ENCODE results near the gene HTRA3.

The HTRA3 gene

GRCh38 chr4:8270418-8270771 is 841 bp downstream of the HTRA3 start:
- DNase-seq: no peak

- DNase-seq: no peak
Observed at GRCh38 chr4:8270912-8271815, 1.6 kb downstream of the HTRA3 start.

DNA sequence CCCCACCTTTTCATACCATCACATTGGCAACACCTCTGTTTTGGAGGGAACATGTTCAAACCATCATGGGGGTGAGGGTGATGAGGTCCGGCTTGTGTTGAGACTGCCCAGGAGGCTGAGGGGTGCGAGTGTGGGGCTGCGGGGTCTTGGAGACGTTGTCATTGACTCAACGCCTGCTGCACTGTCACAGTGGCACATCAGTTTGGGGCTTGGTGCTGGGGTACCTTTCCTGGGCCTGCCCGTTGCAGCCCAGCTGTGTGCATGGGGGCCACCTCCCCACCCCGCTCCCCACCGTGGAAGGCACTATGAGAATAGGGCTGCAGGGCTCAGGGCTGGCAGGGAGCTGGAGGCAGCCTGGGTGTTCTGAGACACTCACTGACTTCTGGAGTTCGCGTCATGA is 2.3 kb downstream of the HTRA3 start:
- DNase-seq: no peak

GRCh38 chr4:8272472-8273428 is 3.2 kb downstream of the HTRA3 start:
- DNase-seq: no peak

GRCh38 chr4:8273450-8273849 is 3.9 kb downstream of the HTRA3 start:
- DNase-seq: no peak

DNA sequence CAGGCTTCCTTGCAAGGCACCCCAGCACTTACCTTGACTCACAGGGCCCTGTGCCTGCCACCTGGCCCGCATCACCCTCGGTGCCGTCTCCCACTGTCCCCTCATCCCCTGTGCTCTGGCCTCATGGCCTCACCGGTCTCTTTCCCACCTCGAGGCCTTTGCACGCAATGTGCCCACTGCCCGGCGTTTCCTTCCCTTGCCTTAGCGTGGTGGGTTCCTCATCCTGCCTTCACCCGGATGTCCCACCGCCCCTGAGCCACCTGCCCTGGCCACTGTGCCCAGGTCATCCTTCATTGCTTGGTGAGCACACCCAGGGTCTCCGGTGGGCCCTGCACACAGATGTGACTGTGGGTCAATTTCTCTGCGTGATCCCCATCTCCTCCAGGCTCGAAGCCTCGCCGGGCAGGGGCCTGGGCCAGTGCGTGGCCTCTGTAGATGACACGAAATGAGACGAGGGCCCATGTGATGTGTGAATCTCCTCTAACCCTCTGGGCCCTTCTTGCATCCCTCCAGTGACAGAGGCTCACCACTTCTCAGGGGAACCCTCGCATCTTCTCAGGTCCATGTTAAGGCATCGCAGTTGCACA is 4.6 kb downstream of the HTRA3 start:
- DNase-seq: no peak

DNA sequence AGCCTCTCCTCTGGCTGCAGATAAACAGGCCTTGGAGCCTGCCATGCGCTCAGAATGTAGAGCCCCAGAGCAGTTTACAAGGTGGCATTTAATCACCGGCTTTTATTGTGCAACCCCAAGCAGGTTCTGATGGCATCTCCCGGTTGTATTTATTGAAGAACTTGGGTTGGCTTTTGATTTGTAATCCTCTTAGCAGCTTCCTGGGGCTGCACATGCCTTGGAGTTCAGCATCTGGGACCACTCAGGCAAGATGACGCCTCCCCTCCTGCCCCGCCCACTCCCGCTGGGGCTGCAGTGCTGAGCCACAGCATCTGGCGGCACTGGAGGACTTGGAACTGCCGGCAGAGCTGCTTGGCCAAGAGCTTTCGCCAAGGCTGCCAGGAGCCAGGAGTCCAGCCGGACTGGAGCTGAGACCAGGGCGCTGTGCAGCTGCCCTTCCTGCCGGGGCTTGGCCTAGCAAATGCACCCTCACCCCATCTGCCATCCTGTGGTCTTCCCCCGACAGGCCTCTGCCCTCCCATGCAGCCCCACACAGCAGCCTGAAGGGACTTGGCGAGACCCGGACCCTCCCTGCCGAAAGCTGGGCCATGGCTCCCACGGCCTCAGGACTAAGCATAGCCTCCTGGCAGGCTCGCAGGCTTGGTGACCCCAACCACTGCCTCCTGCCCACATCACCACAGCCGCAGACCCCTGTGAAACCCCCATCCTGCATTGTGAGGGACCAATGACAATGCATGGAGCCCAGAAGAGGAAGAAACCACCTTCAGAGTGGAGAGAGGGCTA is 5.4 kb downstream of the HTRA3 start:
- DNase-seq: no peak

- DNase-seq: no peak
Observed at GRCh38 chr4:8275548-8275910, 6.0 kb downstream of the HTRA3 start.

DNA sequence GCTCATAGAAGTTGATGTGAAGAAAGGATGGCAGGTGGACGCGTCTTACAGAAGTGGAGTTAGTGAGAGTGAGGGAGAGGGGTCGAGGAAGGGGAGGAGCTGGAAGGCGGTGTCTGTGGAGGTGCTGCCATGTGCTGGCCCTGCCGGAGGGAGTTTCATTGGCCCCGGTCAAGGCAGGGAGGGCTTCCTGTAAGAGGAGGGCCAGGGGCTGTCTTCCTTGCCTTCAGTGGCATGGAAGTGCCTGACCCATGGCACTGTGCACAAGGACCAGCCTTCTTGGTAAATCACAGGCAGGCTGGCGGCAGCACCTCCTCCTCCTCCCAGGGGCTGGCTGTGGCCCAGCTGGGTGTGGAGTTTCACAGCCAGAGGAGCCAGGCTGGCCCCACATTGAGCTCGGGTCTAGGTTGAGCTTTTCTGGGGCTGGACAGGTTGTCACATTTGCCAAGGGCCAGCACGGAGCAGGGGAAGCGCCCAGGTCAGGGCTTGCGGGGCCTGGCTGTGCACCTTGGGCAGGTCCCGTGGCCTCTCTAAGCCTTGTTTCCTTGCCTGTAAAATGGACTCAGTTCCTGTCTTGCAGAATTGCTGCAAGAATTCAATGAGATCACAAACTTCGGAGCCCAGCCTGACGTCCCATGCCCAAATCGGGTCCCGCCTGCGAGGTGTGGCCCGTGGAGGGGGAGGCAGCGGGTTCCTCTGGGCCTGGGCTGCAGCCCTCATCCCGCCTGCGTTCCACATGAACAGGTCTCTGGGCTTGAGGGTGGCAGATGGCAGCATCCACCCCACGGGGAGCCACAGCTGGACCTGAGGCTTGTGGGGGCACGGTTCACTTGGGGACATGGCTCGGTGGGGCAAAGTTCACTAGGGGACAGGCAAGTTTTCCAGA is 7.0 kb downstream of the HTRA3 start:
- no peak for DNase-seq

DNA sequence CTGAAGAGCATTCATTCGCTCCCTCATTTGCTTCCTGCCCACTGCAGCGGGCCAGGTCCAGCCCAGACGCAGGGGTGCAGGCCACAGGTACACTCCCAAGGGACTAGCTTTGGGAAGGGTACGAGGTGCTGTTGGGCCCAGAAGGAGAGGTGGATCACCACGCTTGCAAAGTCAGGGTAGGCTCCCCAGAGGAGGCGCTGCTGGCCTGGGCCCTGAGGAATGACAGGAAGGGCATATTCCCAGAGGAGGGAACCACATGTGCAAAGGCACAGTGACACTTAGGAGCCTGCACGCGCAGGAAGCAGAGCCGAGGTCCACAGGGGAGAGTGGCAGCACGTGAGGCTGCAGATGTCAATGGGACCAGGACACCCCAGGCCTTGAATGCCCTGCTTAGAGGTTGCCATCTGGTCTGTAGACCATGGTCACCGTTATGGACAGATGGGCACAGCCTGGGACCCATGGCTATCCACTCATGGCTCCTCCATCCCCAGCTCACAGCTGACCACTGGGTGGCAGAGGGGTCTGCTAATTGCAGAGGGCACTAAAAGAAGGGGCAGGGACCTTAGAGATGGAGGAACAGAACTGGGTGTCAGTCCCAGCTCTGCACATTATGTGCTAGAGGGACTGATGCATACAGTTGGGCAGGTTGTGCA is 7.9 kb downstream of the HTRA3 start:
- DNase-seq: no peak

DNA sequence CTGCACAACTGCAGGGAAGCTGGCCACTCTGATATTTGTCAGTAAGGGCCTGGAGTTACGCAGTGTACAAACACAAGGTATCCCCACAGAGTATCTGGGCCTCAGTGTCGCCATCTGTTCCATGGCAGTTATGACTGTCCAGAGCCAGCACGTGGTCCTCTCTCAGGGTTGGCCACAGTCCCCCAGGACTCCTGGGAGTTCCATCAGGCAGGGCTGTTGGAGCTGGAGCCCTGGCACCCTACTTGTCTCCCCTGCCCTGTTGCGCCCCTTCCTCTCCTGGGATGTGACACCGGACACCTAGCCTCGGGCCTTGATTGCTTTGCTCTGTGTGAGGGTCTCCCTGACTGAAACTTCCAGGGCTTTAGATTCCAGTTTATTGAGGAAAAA is 8.4 kb downstream of the HTRA3 start:
- no peak for DNase-seq

GRCh38 chr4:8278421-8279287 is 9.1 kb downstream of the HTRA3 start:
- DNase-seq: no peak

- DNase-seq: no peak
Observed at GRCh38 chr4:8279321-8280157, 10.0 kb downstream of the HTRA3 start.

DNA sequence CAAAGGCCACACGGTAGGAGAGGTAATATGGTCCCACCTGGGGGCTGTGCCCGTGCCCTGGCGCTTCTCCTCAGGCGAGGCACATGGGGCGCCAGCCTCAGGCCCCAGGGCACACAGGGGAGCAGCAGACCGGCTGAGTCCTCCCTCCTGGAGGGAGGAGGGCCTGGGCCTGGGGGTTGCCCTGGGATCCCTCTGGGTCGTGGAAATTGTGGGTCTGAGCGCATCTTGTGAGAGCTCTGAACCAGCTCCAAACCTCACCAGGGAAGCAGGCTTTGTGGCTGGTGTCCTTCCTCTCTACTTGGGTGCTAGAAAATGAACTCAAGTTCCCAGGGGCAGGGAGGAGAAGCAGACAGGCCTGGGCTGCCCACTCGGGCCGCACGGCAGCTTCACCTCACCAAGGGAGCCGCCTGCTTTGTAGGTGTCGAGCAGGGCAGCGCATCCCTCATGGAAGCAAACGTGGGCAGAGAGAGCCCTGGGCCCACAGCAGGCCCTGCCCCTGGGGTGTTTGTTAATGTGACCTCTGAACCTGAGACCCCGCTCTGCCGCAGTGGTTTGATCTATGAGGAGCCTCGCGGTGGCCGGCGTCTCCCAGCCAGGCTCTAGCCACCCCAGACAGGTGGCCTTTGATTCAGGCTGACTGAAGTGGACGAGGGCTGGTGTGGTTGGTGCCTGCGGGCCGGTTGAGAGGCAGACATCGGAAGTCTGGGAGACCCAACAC is 10.8 kb downstream of the HTRA3 start:
- no peak for DNase-seq

DNA sequence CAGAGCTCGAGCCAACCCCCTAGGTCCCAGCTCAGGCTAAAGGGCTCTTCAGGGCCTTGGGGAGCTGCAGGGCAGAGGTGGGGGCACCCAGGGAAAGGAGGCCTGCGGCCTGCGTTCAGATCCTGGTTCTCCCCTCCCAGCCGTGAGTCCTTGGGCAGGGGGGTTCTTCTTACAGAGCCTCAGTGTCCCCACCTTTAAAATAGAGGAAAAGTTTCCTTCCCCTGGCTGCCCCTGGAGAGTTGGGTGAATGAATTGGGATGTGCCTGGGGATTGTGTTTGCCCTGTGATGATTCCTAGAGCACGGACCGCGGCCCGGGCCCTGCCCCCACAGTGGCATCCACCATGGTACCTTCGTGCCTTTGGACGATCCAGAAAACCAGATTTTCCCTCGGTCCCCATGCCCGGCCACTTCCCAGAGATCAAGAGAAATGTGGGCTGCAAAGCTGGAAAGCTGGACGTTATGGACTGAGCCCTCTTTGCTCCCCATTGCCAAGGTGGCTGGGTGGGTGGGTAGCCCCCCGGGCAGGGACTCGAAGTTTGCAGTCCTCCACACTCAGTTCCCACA is 11.4 kb downstream of the HTRA3 start:
- no peak for DNase-seq

DNA sequence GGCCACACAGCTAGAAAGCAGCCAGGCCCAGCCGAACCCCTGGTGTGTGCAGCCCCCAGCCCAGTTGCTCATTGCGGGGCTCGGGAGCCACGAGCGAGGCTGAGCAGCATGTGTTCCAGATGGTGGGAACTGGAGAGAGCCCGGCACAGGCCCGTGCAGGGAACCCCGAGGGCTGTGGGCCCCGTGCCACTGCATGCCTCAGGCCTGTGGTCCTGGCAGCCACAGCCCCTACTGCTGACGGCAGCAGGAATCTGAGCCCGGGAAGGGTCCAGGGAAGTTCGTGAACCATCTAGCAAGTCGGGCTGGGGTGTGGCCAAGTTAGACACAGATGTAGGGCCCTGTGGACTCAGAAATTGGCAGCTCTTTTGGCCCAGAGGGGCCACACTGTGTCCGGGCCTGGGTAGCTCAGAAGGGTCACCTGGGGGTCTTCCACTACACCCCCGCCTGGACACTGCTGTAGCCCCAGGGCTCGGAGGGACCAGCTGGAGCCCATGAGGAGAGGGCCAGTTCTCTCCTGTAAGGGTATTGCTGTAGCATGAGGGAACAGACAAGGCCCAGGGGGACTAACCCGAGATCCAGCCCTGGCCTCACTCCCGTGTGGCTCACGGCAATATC is 12.1 kb downstream of the HTRA3 start:
- DNase-seq: no peak

DNA sequence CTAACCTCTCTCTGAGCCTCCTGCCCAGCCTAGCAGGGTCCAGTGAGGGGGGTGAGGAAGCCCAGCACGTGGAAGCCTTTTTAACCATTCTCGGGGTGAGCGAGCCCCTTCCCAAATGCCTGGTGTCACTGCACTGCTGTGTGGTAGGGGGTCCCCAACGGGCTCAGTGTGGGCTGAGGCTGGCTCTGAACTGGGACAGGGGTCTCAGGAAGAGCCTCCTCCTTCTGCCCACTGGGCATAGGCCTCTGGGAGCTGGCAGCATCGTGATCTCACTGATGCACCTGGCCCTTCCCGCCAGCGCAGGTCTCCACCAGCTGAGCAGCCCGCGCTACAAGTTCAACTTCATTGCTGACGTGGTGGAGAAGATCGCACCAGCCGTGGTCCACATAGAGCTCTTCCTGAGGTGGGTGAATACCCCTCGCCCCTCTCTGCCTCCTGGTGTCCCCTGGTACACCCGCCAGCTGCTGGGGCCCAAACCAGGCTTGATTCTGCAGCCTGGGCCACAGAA is 12.6 kb downstream of the HTRA3 start:
- no peak for DNase-seq

- DNase-seq: no peak
Observed at GRCh38 chr4:8282742-8283141, 13.2 kb downstream of the HTRA3 start.
